SKM-1 (cell line): ENCODE results near the gene ABHD16A.

Source experiments
- DNase-seq: peaks from one replicate; lab custom pipeline; 2025; ENCODE audit not compliant: unreplicated experiment; lab: John Stamatoyannopoulos, UW

The ABHD16A gene

GRCh38 chr6:31690231-31691077 is 12.7 kb downstream of the ABHD16A start:
- DNase-seq: no peak

- no peak for DNase-seq
Measured at GRCh38 chr6:31689249-31690110, 13.6 kb downstream of the ABHD16A start.

- DNase-seq: no peak
Measured at GRCh38 chr6:31687860-31688693, 15.0 kb downstream of the ABHD16A start.

GRCh38 chr6:31687321-31687720 is 15.8 kb downstream of the ABHD16A start:
- DNase-seq: no peak

GRCh38 chr6:31686483-31686882 is 16.6 kb downstream of the ABHD16A start:
- DNase-seq: no peak

GRCh38 chr6:31683591-31683990 is 19.5 kb downstream of the ABHD16A start:
- DNase-seq: no peak

GRCh38 chr6:31681135-31681671 is 21.9 kb downstream of the ABHD16A start:
- DNase-seq: no peak

- DNase-seq: peak; percentile 49
Measured at GRCh38 chr6:31680226-31681134, 22.6 kb downstream of the ABHD16A start, which contains the start of gene LY6G5C. TSS of gene LY6G5C (minus strand) at chr6:31681067. CDS start at chr6:31680373, 694 bp downstream.

GRCh38 chr6:31677955-31678354 is 25.2 kb downstream of the ABHD16A start:
- no peak for DNase-seq

GRCh38 chr6:31676904-31677303 is 26.2 kb downstream of the ABHD16A start:
- no peak for DNase-seq

GRCh38 chr6:31676322-31676903 is 26.7 kb downstream of the ABHD16A start:
- DNase-seq: no peak

- no peak for DNase-seq
Measured at GRCh38 chr6:31669676-31670075, 33.4 kb downstream of the ABHD16A start, which contains the start of gene LY6G5B. TSS of gene LY6G5B (plus strand) at chr6:31669976. CDS start at chr6:31670951, 975 bp downstream.

GRCh38 chr6:31666337-31666965 is 36.7 kb downstream of the ABHD16A start:
- DNase-seq: no peak

- peak; percentile 97 for DNase-seq
Measured at GRCh38 chr6:31665501-31666336, 37.4 kb downstream of the ABHD16A start, which contains the start of gene CSNK2B. TSS of gene CSNK2B (plus strand) at chr6:31666080. CDS start at chr6:31666832, 752 bp downstream.

GRCh38 chr6:31664790-31665500 is 38.2 kb downstream of the ABHD16A start, which contains the start of gene GPANK1:
TSS of gene GPANK1 (minus strand) at chr6:31664997. CDS start at chr6:31664478, 519 bp downstream.
- peak; percentile 87 for DNase-seq

- no peak for DNase-seq
Measured at GRCh38 chr6:31663961-31664789, 38.9 kb downstream of the ABHD16A start.
